OCI-M2 (cell line): ENCODE measurements around the gene AMOTL1.

Experiments used
- DNase-seq: peaks from one replicate; lab custom pipeline; 2025; ENCODE audit not compliant: unreplicated experiment; lab: John Stamatoyannopoulos, UW

The AMOTL1 gene

GRCh38 chr11:94742665-94743064 is 25.5 kb upstream of the AMOTL1 start:
- no peak for DNase-seq

DNA sequence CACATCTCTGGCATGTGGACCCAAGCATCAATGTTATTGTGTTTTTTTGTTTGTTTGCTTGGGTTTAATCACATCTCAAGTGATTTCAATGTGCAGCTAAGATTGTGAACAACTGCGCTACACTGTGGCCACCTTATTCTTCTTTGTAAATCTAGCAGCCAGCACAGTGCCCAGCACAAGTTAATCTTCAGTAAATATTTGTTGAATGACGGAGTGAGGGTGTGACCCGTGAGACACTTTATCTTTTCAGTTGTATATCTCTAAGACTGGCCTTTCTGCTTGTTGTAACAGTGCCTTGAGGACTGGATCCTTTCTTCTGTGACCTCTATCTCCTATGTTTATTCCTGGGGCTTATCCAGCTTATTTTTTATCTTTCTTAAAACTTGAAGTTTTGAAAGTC is 21.4 kb upstream of the AMOTL1 start:
- no peak for DNase-seq

GRCh38 chr11:94747146-94747545 is 21.0 kb upstream of the AMOTL1 start:
- DNase-seq = no peak

- no peak for DNase-seq
These were observed 20.5 kb upstream of the AMOTL1 start for GRCh38 chr11:94747601-94748041.

- no peak for DNase-seq
These were observed 18.8 kb upstream of the AMOTL1 start for GRCh38 chr11:94749369-94749768.

DNA sequence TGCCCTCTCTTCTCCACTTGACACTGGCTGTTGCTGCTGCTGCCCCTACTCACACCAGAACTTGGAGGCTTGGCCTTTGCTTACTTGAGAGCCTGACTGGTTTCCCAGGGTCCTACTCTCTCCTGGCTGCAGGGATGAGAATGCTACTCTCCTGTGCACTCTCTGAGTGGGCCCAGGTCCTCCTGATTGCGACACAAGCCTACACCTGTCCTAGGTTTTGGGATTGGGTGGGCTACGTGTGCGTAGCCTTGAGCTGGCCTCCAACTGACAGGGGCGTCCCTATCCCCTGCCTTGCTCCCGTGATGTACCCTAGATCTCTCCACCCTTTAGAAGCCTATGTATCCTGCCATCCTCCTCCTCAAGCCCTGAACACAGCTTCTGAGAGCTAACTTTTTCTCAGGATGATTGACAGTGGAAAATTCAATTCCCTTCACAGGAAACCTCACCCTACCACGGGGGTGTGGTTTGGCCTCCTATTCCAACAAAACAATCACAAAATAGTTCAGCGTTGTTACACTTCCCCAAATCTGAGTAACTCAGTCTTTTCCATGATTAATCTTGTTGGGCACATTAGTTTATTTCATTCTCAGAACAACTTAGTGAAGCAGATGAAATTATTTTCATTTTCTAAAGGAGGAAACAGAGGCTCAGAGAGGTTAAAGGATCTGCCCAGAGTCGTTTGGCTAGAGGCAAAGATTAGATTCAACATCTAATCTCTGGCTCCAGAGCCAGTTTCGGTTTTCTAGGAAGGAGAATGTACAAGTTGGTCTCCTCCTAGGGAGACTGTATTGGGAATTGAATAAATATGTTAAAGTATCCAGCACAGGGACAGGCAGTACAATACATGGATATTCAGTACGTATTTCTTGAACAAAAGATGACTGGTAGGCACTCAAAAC is 17.6 kb upstream of the AMOTL1 start:
- DNase-seq = no peak

GRCh38 chr11:94751218-94751609 is 16.9 kb upstream of the AMOTL1 start:
- no peak for DNase-seq

- DNase-seq = no peak
These were observed 16.4 kb upstream of the AMOTL1 start for GRCh38 chr11:94751786-94752185.

GRCh38 chr11:94753630-94754029 is 14.5 kb upstream of the AMOTL1 start:
- DNase-seq = no peak

DNA sequence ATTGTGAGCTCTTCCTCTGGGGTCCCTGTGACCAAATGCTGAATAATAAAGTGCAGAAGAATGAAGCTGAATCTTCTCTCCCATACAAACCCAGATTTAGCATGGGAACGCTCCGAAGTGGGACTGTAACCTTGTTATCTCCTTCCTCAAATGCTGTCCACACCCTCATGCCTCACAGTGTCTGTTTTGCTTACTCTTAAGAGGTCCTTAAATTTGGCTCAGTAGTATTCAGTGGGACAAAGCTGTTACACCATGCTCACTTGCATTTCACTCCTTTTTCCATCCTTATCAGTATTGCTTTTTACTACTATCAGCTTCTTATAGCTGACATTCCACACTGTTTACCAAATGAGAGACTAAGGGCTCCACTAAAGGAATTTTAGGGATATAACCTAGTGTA is 13.8 kb upstream of the AMOTL1 start:
- DNase-seq = no peak

DNA sequence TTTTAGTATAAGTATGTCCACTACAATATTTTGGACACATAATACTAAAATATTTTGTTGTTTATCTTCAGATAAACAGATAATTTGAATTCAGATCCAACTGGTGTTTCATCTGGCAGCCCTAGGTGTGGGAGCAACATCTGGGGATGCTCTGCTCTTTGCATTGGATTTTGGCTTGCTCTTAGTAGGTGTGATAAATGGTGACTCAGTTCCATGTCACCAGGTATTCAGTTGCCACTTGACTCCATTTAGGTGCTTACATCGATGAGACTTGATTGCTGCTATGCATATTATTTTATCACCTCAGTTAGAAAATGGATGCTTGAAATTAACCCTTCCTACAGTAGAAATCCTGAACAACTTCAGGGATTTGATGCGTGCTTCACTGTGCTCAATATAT is 13.3 kb upstream of the AMOTL1 start:
- no peak for DNase-seq

DNA sequence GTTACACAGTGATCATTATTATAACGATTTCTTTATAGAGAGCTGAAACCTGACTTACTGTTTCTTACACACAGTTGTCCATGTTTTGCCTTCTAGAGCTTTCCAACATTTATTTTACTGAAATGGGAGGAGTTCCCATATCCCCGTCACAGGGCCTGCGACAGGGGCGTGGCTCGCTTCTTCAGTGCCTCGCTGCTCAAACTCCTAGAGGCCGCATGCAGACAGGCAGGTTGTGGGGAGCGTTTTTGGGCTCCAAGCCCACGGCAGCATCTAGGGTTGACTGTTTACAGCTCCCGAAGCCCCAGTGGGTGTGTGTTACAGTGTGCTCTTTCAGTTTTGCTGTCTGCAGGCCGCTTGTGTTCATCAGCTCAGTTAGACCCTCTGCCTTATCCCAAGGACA is 12.7 kb upstream of the AMOTL1 start:
- DNase-seq = no peak

DNA sequence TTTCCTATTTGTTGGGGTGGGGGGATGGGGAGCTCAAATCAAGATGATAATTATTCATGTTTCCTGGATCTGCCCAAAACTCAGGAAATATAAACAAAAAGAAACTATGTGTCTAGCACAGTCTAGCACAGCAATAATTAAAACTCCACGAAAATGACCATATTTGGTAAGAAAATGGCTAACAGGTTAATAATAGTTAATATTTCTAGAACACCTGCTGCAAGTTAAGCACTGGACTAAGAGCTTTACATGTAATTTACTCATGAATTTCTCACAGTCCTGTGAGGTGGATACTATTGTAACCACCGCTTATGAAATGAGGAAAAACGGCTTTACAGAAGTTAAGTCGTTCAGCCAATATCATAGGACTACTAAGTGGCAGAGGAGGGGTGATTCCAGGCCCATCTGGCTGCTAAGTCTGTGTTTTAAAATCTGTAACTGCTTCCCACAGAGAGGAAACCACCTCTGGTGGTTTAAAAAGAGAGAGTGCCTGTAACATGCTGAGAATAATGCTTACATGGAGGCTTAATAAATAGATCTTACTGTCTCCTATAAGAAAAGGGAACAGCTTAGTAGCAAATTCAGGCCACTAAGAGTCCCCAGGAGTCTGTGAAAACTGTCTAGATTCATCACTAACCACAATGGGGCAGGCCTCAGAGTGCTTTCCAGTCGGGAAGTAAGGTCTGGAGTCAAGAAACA is 11.0 kb upstream of the AMOTL1 start:
- DNase-seq = no peak

GRCh38 chr11:94758666-94759065 is 9.5 kb upstream of the AMOTL1 start:
- DNase-seq = no peak

- DNase-seq = no peak
These were observed 8.6 kb upstream of the AMOTL1 start for GRCh38 chr11:94759522-94759921.

- no peak for DNase-seq
These were observed 7.9 kb upstream of the AMOTL1 start for GRCh38 chr11:94760296-94760695.

DNA sequence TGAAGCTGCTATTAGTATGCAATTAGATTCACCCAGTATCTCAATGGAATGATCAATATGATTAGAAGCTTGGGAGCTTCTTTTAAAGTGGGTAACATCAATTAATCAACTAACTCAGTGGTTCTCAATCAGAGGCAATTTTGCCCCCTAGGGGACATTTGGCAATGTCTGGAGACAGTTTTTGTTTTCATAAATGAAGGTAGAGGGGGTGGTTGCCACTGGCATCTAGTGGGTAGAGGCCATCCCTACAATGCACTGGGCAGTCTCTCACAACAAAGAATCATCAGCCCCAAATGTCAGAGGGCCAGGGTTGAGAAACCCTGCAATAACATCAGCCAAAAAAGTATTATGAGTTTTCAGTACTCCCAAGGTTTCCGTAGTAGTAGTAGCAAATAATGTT is 5.9 kb upstream of the AMOTL1 start:
- no peak for DNase-seq

DNA sequence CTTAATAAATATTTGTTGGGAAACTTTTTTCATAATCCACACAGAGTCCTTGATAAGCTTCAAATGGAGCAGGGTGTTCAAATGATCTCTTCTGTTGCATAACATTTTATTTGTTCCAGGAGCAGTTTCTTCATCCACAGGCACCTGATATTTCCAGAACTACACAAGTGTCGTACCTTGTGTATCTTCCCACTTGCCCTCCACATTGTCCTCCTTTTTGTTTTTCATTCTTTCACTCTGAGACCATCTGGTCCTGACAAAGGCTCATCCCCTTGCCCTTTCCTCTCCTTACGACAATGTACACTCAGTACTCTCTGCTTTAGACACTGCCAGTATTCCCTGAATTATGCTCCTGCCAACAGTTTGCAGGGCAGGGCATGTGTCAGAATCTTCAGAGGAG is 5.2 kb upstream of the AMOTL1 start:
- DNase-seq = no peak

GRCh38 chr11:94766713-94767206 is 1.4 kb upstream of the AMOTL1 start:
- no peak for DNase-seq

GRCh38 chr11:94767291-94767690 is 865 bp upstream of the AMOTL1 start:
- DNase-seq = no peak

GRCh38 chr11:94768602-94769541 is 716 bp downstream of the AMOTL1 start:
- DNase-seq = no peak
